ENCODE results near the gene C1QTNF12. TPM values are rescaled to one million over a fixed set of nuclear protein-coding genes. Genes with fewer than 3 reads are reported as not detected.

The C1QTNF12 gene
- total RNA-seq, 1 experiment from 2014 or later: 4.4 TPM

DNA sequence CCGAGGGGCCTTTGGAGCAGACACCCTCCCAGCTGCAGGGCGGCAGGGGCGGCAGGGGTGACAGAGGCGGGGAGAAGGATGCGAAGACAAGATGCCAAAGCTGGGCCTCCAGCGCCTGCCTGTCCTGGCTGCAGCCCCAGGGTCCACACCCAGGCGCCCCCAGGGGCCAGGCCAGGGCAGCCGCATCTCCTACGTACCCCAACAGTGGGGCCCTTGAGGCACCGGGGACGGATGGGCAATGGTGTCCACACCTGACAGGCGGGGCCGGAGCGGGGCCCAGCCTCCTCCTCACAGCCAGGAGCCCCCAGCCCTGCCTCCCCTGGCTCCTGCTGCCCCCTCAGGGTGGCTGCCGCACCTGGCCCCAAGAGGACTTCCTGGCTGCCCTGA lies 7.3 kb downstream of the C1QTNF12 start:
- Histone ChIP-seq H3K18ac (ENCODE audit: insufficient read length, low read depth, low read length) (no peak overlapping the region), H4K8ac (replicated peaks; ENCODE audit: insufficient read length, low read depth, low read length) (no peak overlapping the region), H3K79me2 (ENCODE audit: insufficient read depth, low read length) (no peaks in the 10 kb centered on the region), H4K20me1 (ENCODE audit: control insufficient read depth, insufficient read depth, insufficient read length) (no peaks in the 10 kb centered on the region), H2BK5ac (ENCODE audit: insufficient read length, low read length) (no peak overlapping the region), H3K27me3 (ENCODE audit: insufficient read depth, low read length) (no peaks in the 10 kb centered on the region), H3K4me2 (ENCODE audit: insufficient read depth, insufficient read length, low read length) (no peak overlapping the region), H3K9me3 (ENCODE audit: control insufficient read depth, low read depth, low read length) (no peaks in the 10 kb centered on the region), H2BK12ac (ENCODE audit: insufficient read length, low read depth, low read length) (no peak overlapping the region), H4K91ac (ENCODE audit: insufficient read length, low read depth, low read length) (no peak overlapping the region), H3K27ac (ENCODE audit: insufficient read length, low read depth, low read length) (no peak overlapping the region), H3K4me1 (ENCODE audit: insufficient read depth, low read length) (no peaks in the 10 kb centered on the region), H3K14ac (ENCODE audit: insufficient read depth, low read length) (no peak overlapping the region), H2AFZ (ENCODE audit: low read length) (no peak overlapping the region), H2BK20ac (ENCODE audit: low read depth, low read length, poor library complexity, severe bottlenecking) (no peak overlapping the region), H3T11ph (ENCODE audit: low read length) (no peak overlapping the region), H3K79me1 (ENCODE audit: insufficient read depth, low read depth, low read length, poor library complexity, severe bottlenecking) (no peaks in the 10 kb centered on the region), H2AK5ac (ENCODE audit: insufficient read length, low read length) (no peak overlapping the region), H4K5ac (ENCODE audit: insufficient read length, low read depth, low read length) (no peak overlapping the region), H2BK15ac (ENCODE audit: low read depth, low read length) (no peak overlapping the region), H3K9ac (ENCODE audit: extremely low read depth, insufficient read length, low read length) (no peak overlapping the region), H2BK120ac (ENCODE audit: low read depth, low read length, poor library complexity, severe bottlenecking) (no peak overlapping the region), H3K23me2 (ENCODE audit: insufficient read length, low read depth, low read length, poor library complexity, severe bottlenecking) (no peaks in the 10 kb centered on the region), H3K23ac (ENCODE audit: insufficient read length, low read depth, low read length) (no peak overlapping the region), H3K4ac (ENCODE audit: low read depth, low read length) (no peak overlapping the region), H3K56ac (ENCODE audit: insufficient read length, low read depth, low read length) (no peak overlapping the region)
- no peaks in the 10 kb centered on the region; a peak in 1 of 5 replicates for H3K9me3 Mint-ChIP-seq
- no peak overlapping the region for H3K27ac Mint-ChIP-seq
- H3K36me3 Mint-ChIP-seq (ENCODE audit: insufficient read depth in 1 of 3, low read depth in 3 of 3): peaks cover 3 to 7% (median 6%) of the 10 kb centered on the region in 3 experiments; a peak in 5 of 7 replicates
- no peak for DNase-seq
- H3K27me3 Mint-ChIP-seq (ENCODE audit: low read depth): no peaks in the 10 kb centered on the region; the same call in 1 of the 2 replicates
- TF ChIP-seq, protein P1, sequence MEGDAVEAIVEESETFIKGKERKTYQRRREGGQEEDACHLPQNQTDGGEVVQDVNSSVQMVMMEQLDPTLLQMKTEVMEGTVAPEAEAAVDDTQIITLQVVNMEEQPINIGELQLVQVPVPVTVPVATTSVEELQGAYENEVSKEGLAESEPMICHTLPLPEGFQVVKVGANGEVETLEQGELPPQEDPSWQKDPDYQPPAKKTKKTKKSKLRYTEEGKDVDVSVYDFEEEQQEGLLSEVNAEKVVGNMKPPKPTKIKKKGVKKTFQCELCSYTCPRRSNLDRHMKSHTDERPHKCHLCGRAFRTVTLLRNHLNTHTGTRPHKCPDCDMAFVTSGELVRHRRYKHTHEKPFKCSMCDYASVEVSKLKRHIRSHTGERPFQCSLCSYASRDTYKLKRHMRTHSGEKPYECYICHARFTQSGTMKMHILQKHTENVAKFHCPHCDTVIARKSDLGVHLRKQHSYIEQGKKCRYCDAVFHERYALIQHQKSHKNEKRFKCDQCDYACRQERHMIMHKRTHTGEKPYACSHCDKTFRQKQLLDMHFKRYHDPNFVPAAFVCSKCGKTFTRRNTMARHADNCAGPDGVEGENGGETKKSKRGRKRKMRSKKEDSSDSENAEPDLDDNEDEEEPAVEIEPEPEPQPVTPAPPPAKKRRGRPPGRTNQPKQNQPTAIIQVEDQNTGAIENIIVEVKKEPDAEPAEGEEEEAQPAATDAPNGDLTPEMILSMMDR (conservative IDR thresholded peaks at IDR 0.05): no peak
- H3K4me3 Mint-ChIP-seq: no peak overlapping the region
- no CpG with 5 or more reads among the region's 15 CpGs for WGBS (ENCODE audit: extremely low coverage, insufficient read length, low lambda C conversion rate)
- peaks cover 0 to 10% of the 10 kb centered on the region in 2 experiments for H3K4me1 Mint-ChIP-seq
